ENCODE results near the gene BORCS5. TPM values are rescaled to one million over a fixed set of nuclear protein-coding genes. Genes with fewer than 3 reads are reported as not detected.

BORCS5 gene
- total RNA-seq, 1 donor: 18.3 TPM

DNA sequence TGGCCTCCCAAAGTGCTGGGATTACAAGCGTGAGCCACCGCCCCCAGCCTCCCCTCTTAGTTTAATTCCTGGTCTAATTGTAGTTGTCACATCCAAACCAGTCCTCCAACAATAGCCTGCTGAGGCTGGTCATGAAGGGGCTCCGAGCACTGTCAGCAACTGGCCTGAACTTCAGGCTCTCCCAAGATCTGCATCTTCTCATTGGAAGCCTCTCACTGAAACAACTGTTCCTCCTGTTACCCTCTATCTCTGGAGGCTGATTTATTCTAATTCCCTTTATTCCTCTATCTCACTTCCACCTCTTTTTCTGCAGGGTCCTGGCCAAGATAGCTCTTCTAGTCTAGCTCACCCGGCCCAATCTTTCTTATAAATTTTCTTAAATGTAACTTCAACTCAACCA is 116.3 kb downstream of the BORCS5 start:
- H3K4me3 ChIP-seq (ENCODE audit: low read depth, low read length): no peak overlapping the region
- TF ChIP-seq, protein P1, sequence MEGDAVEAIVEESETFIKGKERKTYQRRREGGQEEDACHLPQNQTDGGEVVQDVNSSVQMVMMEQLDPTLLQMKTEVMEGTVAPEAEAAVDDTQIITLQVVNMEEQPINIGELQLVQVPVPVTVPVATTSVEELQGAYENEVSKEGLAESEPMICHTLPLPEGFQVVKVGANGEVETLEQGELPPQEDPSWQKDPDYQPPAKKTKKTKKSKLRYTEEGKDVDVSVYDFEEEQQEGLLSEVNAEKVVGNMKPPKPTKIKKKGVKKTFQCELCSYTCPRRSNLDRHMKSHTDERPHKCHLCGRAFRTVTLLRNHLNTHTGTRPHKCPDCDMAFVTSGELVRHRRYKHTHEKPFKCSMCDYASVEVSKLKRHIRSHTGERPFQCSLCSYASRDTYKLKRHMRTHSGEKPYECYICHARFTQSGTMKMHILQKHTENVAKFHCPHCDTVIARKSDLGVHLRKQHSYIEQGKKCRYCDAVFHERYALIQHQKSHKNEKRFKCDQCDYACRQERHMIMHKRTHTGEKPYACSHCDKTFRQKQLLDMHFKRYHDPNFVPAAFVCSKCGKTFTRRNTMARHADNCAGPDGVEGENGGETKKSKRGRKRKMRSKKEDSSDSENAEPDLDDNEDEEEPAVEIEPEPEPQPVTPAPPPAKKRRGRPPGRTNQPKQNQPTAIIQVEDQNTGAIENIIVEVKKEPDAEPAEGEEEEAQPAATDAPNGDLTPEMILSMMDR (IDR thresholded peaks at IDR 0.05; ENCODE audit: insufficient read depth, low read length): no peak
- DNase-seq (ENCODE audit: low read depth): no peak

GRCh38 chr12:12474471-12474928 is 117.6 kb downstream of the BORCS5 start:
- DNase-seq (ENCODE audit: low read depth): no peak
- TF ChIP-seq, protein P1 (IDR thresholded peaks at IDR 0.05; ENCODE audit: insufficient read depth, low read length): no peak
- no peak overlapping the region for H3K4me3 ChIP-seq (ENCODE audit: low read depth, low read length)

- no peak overlapping the region for H3K4me3 ChIP-seq (ENCODE audit: low read depth, low read length)
- TF ChIP-seq, protein P1 (IDR thresholded peaks at IDR 0.05; ENCODE audit: insufficient read depth, low read length): no peak
- DNase-seq (ENCODE audit: low read depth): peak; percentile 4
Observed at GRCh38 chr12:12474931-12475795, 118.3 kb downstream of the BORCS5 start.

GRCh38 chr12:12476857-12477531 is 120.1 kb downstream of the BORCS5 start:
- TF ChIP-seq, protein P1 (IDR thresholded peaks at IDR 0.05; ENCODE audit: insufficient read depth, low read length): no peak
- no peak overlapping the region for H3K4me3 ChIP-seq (ENCODE audit: low read depth, low read length)
- no peak for DNase-seq (ENCODE audit: low read depth)

- TF ChIP-seq, protein P1 (IDR thresholded peaks at IDR 0.05; ENCODE audit: insufficient read depth, low read length): no peak
- no peak for DNase-seq (ENCODE audit: low read depth)
Observed at GRCh38 chr12:12477532-12477890, 120.6 kb downstream of the BORCS5 start.

GRCh38 chr12:12480074-12480473 is 123.2 kb downstream of the BORCS5 start:
- DNase-seq (ENCODE audit: low read depth): no peak
- H3K4me3 ChIP-seq (ENCODE audit: low read depth, low read length): no peak overlapping the region
- TF ChIP-seq, protein P1 (IDR thresholded peaks at IDR 0.05; ENCODE audit: insufficient read depth, low read length): no peak

More at GRCh38 chr12:12477532-12477890, 120.6 kb downstream of the BORCS5 start:
- H3K4me3 ChIP-seq (ENCODE audit: low read depth, low read length): no peak overlapping the region

All from fibroblast of the aortic adventitia (primary cell).